Uterus (tissue), 4 donors: Measurements from ENCODE around the gene FAM216B. TPM values are rescaled to one million over a fixed set of nuclear protein-coding genes. Genes with fewer than 3 reads are reported as not detected.

Experiments
- DNase-seq, 2 donors: peaks; one replicate each; pipeline ENCODE4 v3.0.0-alpha.2; 2019 to 2020
- H3K27ac ChIP-seq, 2 donors: fragments of 200-600 bp; sonication (generic); 1 replicate in 1 of 2; 2 replicates in 1 of 2; pipeline ENCODE4 v1.5.1; 2016 to 2018
- H3K27me3 ChIP-seq, 2 donors: fragments of 200-600 bp; sonication (generic); one replicate each; pipeline ENCODE4 v1.5.1; 2018 to 2019; ENCODE audit warnings: control low read depth in 1 of 2
- H3K36me3 ChIP-seq, 2 donors: fragments of 200-600 bp; sonication (generic); one replicate each; pipeline ENCODE4 v1.5.1; 2019; ENCODE audit warnings: control low read depth in 1 of 2
- H3K4me1 ChIP-seq, 2 donors: fragments of 200-600 bp; sonication (generic); one replicate each; pipeline ENCODE4 v1.5.1; 2018 to 2019; ENCODE audit warnings: control low read depth in 1 of 2
- H3K4me3 ChIP-seq, 2 donors: fragments of 200-600 bp; sonication (generic); 1 replicate in 1 of 2; 2 replicates in 1 of 2; pipeline ENCODE4 v1.5.1; 2018 to 2019; ENCODE audit warnings: mild to moderate bottlenecking in 1 of 2
- H3K9me3 ChIP-seq, 2 donors: fragments of 200-600 bp; sonication (generic); one replicate each; pipeline ENCODE4 v1.5.1; 2019; ENCODE audit warnings: control low read depth in 1 of 2
- POLR2A ChIP-seq, 2 donors: fragments of 450-650 bp; IDR thresholded peaks; one replicate each; pipeline ENCODE4 v1.6.1; 2016; ENCODE audit warnings: antibody characterized with exemption in 2 of 2, mild to moderate bottlenecking in 1 of 2, moderate library complexity in 1 of 2
- intact Hi-C: fragments of 100-400 bp; cut with DNase I; formaldehyde crosslinking; loops from one replicate; pipeline ENCODE4 v1.15.1; 2023; ENCODE audit warnings: low total_unique reads
- total RNA-seq, 4 donors: library from RNA; depleted of rRNA in 3 of 4; stranded (reverse); fragments of >200 nt in 3 of 4; gene quantifications; one replicate each; pipeline versions ENCODE4 v1.1.0 to v1.2.4, GENCODE V29; 2014 to 2023
- TF ChIP-seq, protein P1 (sequence below), 4 experiments: fragments of 200-600 bp in 2 of 4; fragments of 450-650 bp in 2 of 4; sonication (generic) in 2 of 4; IDR thresholded peaks; one replicate each; pipeline ENCODE4 v1.5.1; 2016 to 2019; ENCODE audit warnings: antibody characterized with exemption in 4 of 4, mild to moderate bottlenecking in 2 of 4, moderate library complexity in 1 of 4
- donor health status: DM: yes; HTN: yes; CAD: no.

The FAM216B gene
- total RNA-seq, 4 donors from 2014 or later, result 0.27 to 6.2 (median 0.59) TPM; not detected in 1

DNA sequence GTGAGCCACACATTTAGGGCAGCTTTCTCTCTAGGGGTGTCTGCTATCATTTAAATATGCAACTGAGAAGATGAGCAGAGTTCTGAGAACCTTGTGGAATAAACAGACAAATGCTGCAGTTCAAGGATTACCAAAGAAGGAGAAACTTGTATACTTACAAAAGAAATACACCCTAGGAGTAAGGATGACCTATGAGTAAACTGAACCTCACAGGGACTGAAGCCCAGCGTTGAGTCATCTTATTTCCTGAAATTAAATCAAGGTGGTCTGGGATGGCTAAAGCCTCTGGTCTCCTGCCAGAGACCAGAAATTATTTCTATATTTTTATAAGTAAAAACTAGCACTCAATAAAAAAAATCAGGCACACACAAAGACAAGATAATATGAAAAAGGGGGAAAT is 40.1 kb downstream of the FAM216B start:
- no peaks in the 10 kb centered on the region for H3K4me1 ChIP-seq
- no peaks in the 10 kb centered on the region for H3K27me3 ChIP-seq
- H3K4me3 ChIP-seq, result no peak overlapping the region
- no peak overlapping the region for H3K27ac ChIP-seq
- H3K9me3 ChIP-seq, result no peaks in the 10 kb centered on the region
- TF ChIP-seq, protein P1, sequence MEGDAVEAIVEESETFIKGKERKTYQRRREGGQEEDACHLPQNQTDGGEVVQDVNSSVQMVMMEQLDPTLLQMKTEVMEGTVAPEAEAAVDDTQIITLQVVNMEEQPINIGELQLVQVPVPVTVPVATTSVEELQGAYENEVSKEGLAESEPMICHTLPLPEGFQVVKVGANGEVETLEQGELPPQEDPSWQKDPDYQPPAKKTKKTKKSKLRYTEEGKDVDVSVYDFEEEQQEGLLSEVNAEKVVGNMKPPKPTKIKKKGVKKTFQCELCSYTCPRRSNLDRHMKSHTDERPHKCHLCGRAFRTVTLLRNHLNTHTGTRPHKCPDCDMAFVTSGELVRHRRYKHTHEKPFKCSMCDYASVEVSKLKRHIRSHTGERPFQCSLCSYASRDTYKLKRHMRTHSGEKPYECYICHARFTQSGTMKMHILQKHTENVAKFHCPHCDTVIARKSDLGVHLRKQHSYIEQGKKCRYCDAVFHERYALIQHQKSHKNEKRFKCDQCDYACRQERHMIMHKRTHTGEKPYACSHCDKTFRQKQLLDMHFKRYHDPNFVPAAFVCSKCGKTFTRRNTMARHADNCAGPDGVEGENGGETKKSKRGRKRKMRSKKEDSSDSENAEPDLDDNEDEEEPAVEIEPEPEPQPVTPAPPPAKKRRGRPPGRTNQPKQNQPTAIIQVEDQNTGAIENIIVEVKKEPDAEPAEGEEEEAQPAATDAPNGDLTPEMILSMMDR (IDR thresholded peaks at IDR 0.05), result no peak
- TF ChIP-seq POLR2A (IDR thresholded peaks at IDR 0.05), result no peak
- no peak for DNase-seq
- intact Hi-C loops, result no loop called here
- H3K36me3 ChIP-seq, result no peaks in the 10 kb centered on the region

DNA sequence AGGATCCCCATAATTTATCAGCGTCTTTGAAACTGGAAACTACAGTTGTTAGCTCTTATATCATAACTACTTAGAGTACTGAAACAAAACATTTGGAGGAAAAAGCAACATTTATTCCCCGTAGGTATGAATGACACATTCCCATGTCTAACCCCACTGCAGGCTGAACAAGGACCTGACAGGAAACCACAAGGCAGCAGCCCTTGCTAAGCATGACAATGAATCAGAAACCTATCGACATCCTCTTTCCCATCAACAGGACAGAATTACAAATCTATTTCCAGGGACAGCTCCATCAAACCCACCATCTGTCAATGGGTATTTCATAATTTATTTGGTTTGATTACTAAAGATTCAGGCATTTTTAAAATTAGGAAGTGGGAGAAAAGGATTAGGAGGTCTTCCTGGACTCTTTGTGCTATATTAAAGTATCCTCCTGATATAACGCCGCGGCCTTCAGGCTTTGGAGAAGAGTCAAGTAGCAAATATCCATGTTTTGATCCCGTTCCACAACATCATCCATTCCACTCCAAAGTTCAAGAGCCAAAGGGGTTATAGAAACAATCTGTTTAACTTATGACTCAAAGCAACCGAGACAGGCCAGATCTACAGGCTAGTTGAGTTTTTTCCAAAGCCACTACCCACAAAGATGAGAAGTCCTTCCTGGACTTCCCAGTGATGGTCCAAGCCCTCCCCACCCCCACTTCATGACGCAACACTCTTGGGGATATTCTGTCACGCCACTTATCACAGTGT is 51.1 kb downstream of the FAM216B start:
- Histone ChIP-seq H3K4me3 (no peak overlapping the region), H3K4me1 (peaks cover 0 to 5% of the 10 kb centered on the region in 2 donors), H3K9me3 (no peaks in the 10 kb centered on the region), H3K27ac (no peak overlapping the region), H3K27me3 (no peaks in the 10 kb centered on the region), H3K36me3 (no peaks in the 10 kb centered on the region)
- intact Hi-C loops, result no loop called here
- no peak for TF ChIP-seq POLR2A (IDR thresholded peaks at IDR 0.05)
- TF ChIP-seq, protein P1 (IDR thresholded peaks at IDR 0.05), result no peak
- DNase-seq, result peak in 1 of 2 donors; percentile 19

DNA sequence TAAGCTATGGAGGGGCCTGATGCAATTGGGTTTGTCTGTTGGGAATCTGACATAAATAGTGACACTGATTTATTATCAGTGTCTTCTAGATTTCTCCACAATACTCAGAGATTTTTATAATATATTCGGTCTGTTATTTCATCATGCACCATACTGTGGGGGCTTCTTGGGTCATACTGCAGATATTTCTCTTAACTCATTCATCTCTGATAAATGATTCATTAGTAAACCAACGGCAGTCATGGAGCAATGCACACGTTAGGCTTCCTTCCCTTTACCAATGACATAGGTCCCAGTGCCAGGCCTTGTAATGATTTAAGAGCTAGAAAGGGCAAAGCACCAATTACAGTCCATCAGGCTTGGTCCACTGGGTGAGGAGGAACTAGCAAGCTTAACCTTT is 53.6 kb downstream of the FAM216B start:
- Histone ChIP-seq H3K4me1 (peaks cover 0 to 5% of the 10 kb centered on the region in 2 donors), H3K36me3 (no peaks in the 10 kb centered on the region), H3K27ac (no peak overlapping the region), H3K9me3 (no peaks in the 10 kb centered on the region), H3K4me3 (no peak overlapping the region), H3K27me3 (no peaks in the 10 kb centered on the region)
- intact Hi-C loops, result no loop called here
- TF ChIP-seq POLR2A (IDR thresholded peaks at IDR 0.05), result no peak
- TF ChIP-seq, protein P1 (IDR thresholded peaks at IDR 0.05), result no peak
- DNase-seq, result no peak

DNA sequence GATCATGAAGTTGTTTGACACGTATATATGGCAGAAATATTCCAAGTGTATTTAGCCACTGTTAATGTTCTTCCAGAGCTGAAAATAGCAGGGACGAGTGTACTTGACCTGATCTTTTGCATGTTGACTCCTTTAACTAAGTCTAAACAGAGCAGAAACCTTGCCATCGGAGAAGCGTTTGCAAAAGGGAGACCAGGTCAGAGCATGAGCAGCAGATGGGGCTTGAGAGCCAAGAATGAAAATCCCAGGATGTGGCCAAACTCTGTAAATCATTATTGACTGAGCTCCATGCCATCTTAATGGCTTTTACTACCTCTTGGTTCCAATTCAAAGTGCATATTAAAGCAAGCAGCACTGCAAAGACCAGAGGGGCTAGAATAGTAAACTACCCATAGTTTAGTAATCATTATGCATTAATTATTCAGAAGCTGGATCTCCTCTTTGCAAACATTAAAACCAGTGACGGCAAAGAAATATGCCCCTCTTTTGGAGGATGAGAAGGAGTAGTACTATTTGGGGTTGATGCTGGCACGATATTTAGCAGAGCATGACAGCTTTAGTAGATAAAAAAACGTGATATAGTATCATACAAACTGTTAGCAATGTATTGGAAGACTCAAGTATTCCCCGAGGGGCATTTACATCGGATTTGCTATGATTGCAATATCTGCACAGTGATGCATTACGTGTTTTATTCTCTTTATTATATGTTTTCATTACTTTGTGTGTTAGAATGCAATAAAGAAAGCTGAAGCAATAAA is 55.7 kb downstream of the FAM216B start:
- DNase-seq, result no peak
- H3K4me1 ChIP-seq, result peaks cover 0 to 5% of the 10 kb centered on the region in 2 donors
- no peaks in the 10 kb centered on the region for H3K9me3 ChIP-seq
- no peaks in the 10 kb centered on the region for H3K27me3 ChIP-seq
- no peak overlapping the region for H3K4me3 ChIP-seq
- no peak overlapping the region for H3K27ac ChIP-seq
- intact Hi-C loops, result no loop called here
- no peaks in the 10 kb centered on the region for H3K36me3 ChIP-seq
- TF ChIP-seq, protein P1 (IDR thresholded peaks at IDR 0.05), result peak in 1 of 4 experiments; percentile 4
- TF ChIP-seq POLR2A (IDR thresholded peaks at IDR 0.05), result no peak

Other genes with a start within 250 kb of the FAM216B start
- under 1 TPM in 1 of 4 donors, not detected in 3; 0.14 TPM for gene TNFSF11, start 207.4 kb upstream of the FAM216B start, total RNA-seq
- gene EPSTI1, start 210.7 kb downstream of the FAM216B start, total RNA-seq, result 10 to 100 TPM in 2 of 4 donors, 1 to 10 TPM in 2; 6.5 to 16.9 (median 11.4) TPM
- 10 to 100 TPM in 1 of 4 donors, 1 to 10 TPM in 3; 3.6 to 14.5 (median 6.1) TPM for gene DNAJC15, start 242.0 kb downstream of the FAM216B start, total RNA-seq